Osteoblast (primary cell): ENCODE measurements around the gene LRRC37B. TPM values are rescaled to one million over a fixed set of nuclear protein-coding genes. Genes with fewer than 3 reads are reported as not detected.

Experiments used
- DNase-seq: peaks from one replicate; pipeline ENCODE4 v3.0.0; 2011; ENCODE audit warnings: low spot score, mixed read lengths; ENCODE audit not compliant: insufficient read length; ENCODE audit errors: missing footprints
- H2AFZ ChIP-seq: 2 replicates; pipeline ENCODE4 v1.6.0; 2011; ENCODE audit warnings: mild to moderate bottlenecking, low read length
- H3K27ac ChIP-seq: 2 replicates; pipeline ENCODE4 v1.5.1; 2011; ENCODE audit warnings: mild to moderate bottlenecking, low read depth, low read length, moderate library complexity
- H3K27me3 ChIP-seq: 2 replicates; pipeline ENCODE4 v1.6.0; 2012; ENCODE audit warnings: mild to moderate bottlenecking, control low read depth, inconsistent platforms, low read length, moderate library complexity; ENCODE audit not compliant: insufficient read depth
- H3K36me3 ChIP-seq: 2 replicates; pipeline ENCODE4 v1.5.1; 2011; ENCODE audit warnings: mild to moderate bottlenecking, low read length, control low read depth, moderate library complexity; ENCODE audit not compliant: insufficient read depth
- H3K4me1 ChIP-seq: 2 replicates; pipeline ENCODE4 v1.5.1; 2011; ENCODE audit warnings: mild to moderate bottlenecking, low read length, control low read depth, moderate library complexity; ENCODE audit not compliant: insufficient read depth
- H3K4me2 ChIP-seq: 2 replicates; pipeline ENCODE4 v1.6.0; 2011; ENCODE audit warnings: mild to moderate bottlenecking, low read length; ENCODE audit not compliant: insufficient read depth
- H3K4me3 ChIP-seq: fragments of 200-600 bp; sonication (generic); 3 replicates; pipeline ENCODE4 v1.5.1; 2012; ENCODE audit warnings: mild to moderate bottlenecking, low read length, inconsistent platforms; ENCODE audit not compliant: insufficient read depth
- H3K79me2 ChIP-seq: 2 replicates; pipeline ENCODE4 v1.6.0; 2012; ENCODE audit warnings: mild to moderate bottlenecking, low read length, control low read depth, inconsistent platforms; ENCODE audit not compliant: insufficient read depth
- H3K9me3 ChIP-seq: 2 replicates; pipeline ENCODE4 v1.5.1; 2011; ENCODE audit warnings: low read depth, low read length, control low read depth
- H4K20me1 ChIP-seq: 2 replicates; pipeline ENCODE4 v1.6.0; 2012; ENCODE audit warnings: mild to moderate bottlenecking, low read length, control low read depth; ENCODE audit not compliant: insufficient read depth
- total RNA-seq: library from RNA; depleted of rRNA; stranded (reverse); fragments of >200 nt; gene quantifications from 2 replicates; pipeline ENCODE4 v1.2.3, GENCODE V29; 2012
- TF ChIP-seq, protein P1 (sequence below): IDR thresholded peaks from 2 replicates; pipeline ENCODE4 v1.5.1; 2011; ENCODE audit warnings: mild to moderate bottlenecking, low read depth, low read length, moderate library complexity; ENCODE audit errors: extremely low read depth

LRRC37B gene
- total RNA-seq, 1 donor, result 17.0 TPM

GRCh38 chr17:32015245-32016013, 8.2 kb downstream of the LRRC37B start:
- Histone ChIP-seq H3K4me2 (no peak overlapping the region), H3K9me3 (no peaks in the 10 kb centered on the region), H3K79me2 (peaks cover 59% of the 10 kb centered on the region), H3K27me3 (no peaks in the 10 kb centered on the region), H2AFZ (no peak overlapping the region), H3K4me1 (peaks cover 7% of the 10 kb centered on the region), H3K36me3 (no peaks in the 10 kb centered on the region), H4K20me1 (peaks cover 6% of the 10 kb centered on the region), H3K27ac (no peak overlapping the region), H3K4me3 (no peak overlapping the region)
- DNase-seq, result peak; percentile 23
- TF ChIP-seq, protein P1, sequence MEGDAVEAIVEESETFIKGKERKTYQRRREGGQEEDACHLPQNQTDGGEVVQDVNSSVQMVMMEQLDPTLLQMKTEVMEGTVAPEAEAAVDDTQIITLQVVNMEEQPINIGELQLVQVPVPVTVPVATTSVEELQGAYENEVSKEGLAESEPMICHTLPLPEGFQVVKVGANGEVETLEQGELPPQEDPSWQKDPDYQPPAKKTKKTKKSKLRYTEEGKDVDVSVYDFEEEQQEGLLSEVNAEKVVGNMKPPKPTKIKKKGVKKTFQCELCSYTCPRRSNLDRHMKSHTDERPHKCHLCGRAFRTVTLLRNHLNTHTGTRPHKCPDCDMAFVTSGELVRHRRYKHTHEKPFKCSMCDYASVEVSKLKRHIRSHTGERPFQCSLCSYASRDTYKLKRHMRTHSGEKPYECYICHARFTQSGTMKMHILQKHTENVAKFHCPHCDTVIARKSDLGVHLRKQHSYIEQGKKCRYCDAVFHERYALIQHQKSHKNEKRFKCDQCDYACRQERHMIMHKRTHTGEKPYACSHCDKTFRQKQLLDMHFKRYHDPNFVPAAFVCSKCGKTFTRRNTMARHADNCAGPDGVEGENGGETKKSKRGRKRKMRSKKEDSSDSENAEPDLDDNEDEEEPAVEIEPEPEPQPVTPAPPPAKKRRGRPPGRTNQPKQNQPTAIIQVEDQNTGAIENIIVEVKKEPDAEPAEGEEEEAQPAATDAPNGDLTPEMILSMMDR, result no peak

DNA sequence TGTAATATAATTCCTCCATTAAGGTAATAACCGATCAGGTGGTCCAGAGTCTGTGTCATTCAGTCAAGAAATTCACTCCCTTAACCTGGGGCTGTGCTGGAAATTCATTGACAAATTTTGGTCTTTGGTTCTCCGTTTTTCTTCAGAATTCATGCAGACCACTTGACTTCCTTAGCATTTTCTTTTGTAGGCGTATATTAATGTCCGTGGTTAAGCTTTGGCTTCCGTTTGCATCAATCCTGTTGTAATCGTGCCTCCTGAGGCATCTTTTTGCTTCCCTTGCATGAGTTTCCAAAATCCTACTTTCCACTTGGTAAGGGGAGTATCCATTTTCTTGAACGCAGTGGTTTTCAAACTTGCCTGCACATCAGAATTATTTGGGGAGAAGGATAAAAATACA, 9.0 kb downstream of the LRRC37B start:
- peaks cover 52% of the 10 kb centered on the region for H3K79me2 ChIP-seq
- H3K4me1 ChIP-seq, result peaks cover 7% of the 10 kb centered on the region
- TF ChIP-seq, protein P1, result no peak
- no peak overlapping the region for H3K4me2 ChIP-seq
- H3K36me3 ChIP-seq, result no peaks in the 10 kb centered on the region
- no peaks in the 10 kb centered on the region for H3K27me3 ChIP-seq
- peaks cover 6% of the 10 kb centered on the region for H4K20me1 ChIP-seq
- no peak overlapping the region for H2AFZ ChIP-seq
- no peak for DNase-seq
- no peak overlapping the region for H3K27ac ChIP-seq
- H3K9me3 ChIP-seq, result no peaks in the 10 kb centered on the region
- no peak overlapping the region for H3K4me3 ChIP-seq

- Histone ChIP-seq H3K36me3 (peaks cover 3% of the 10 kb centered on the region), H3K4me1 (peaks cover 7% of the 10 kb centered on the region), H2AFZ (no peak overlapping the region), H3K79me2 (peaks cover 32% of the 10 kb centered on the region), H3K4me2 (no peak overlapping the region), H3K27ac (no peak overlapping the region), H3K4me3 (no peak overlapping the region), H3K27me3 (no peaks in the 10 kb centered on the region), H3K9me3 (no peaks in the 10 kb centered on the region), H4K20me1 (peaks cover 2% of the 10 kb centered on the region)
- TF ChIP-seq, protein P1, result no peak
- DNase-seq, result no peak
These were observed 12.0 kb downstream of the LRRC37B start for GRCh38 chr17:32019228-32019627.

DNA sequence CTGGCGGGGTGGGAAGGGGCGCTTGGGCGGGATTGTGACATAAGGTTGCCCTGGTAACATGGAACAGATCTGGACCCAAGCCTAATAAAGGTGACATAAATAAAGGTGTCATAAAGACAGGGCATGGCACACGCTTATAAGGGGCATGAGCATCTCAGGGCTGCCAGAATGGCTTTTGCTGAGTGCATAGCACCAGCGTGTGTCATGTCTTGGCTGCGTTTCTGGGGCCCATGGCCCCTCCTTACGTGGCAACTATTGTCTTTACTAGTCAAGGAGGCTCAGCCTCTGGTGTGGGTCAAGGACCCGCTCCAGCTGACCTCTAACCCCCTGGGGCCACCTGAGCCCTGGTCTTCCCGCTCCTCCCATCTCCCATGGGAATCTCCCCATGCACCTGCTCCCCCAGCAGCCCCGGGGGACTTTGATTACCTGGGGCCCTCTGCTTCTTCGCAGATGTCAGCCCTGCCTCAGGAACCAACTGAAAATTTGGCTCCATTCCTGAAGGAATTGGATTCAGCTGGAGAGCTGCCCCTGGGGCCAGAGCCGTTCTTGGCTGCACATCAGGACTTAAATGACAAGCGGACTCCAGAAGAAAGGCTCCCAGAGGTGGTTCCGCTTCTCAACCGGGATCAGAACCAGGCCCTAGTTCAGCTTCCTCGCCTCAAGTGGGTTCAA, 13.9 kb downstream of the LRRC37B start:
- Histone ChIP-seq H3K79me2 (peaks cover 24% of the 10 kb centered on the region), H2AFZ (no peak overlapping the region), H3K27ac (no peak overlapping the region), H3K9me3 (no peaks in the 10 kb centered on the region), H3K4me2 (no peak overlapping the region), H3K4me1 (no peaks in the 10 kb centered on the region), H4K20me1 (peaks cover 2% of the 10 kb centered on the region), H3K4me3 (no peak overlapping the region), H3K36me3 (peaks cover 3% of the 10 kb centered on the region), H3K27me3 (no peaks in the 10 kb centered on the region)
- DNase-seq, result peak; percentile 6
- TF ChIP-seq, protein P1, result no peak
